Bronchial epithelial cell (primary cell): Measurements from ENCODE around the gene FGF8. TPM values are rescaled to one million over a fixed set of nuclear protein-coding genes. Genes with fewer than 3 reads are reported as not detected.

Experiments used
- DNase-seq: peaks from one replicate; pipeline ENCODE4 v3.0.0-alpha.2; 2010; ENCODE audit warnings: low read depth
- FAIRE-seq: peaks from 2 replicates; lab custom pipeline; 2011; peaks lifted over from hg19 to GRCh38; lab: Jason Lieb, UNC
- H3K27me3 ChIP-seq: 2 replicates; pipeline ENCODE4 v1.5.1; 2011; ENCODE audit warnings: low read length; ENCODE audit not compliant: control insufficient read depth, insufficient read depth
- H3K36me3 ChIP-seq: 2 replicates; pipeline ENCODE4 v1.5.1; 2011; ENCODE audit warnings: low read length; ENCODE audit not compliant: control insufficient read depth, insufficient read depth
- H3K4me3 ChIP-seq: 2 replicates; pipeline ENCODE4 v1.5.1; 2011; ENCODE audit warnings: mild to moderate bottlenecking, low read depth, low read length, control low read depth
- total RNA-seq: library from RNA; depleted of rRNA; stranded (reverse); fragments of >200 nt; gene quantifications from 2 replicates; pipeline ENCODE4 v1.2.1, GENCODE V29; 2014
- TF ChIP-seq, protein P1 (sequence below): IDR thresholded peaks from 2 replicates; pipeline ENCODE4 v1.5.1; 2011; ENCODE audit warnings: mild to moderate bottlenecking, moderate library complexity, low read length, control low read depth, inconsistent platforms; ENCODE audit not compliant: insufficient read depth, severe bottlenecking

FGF8 gene
- total RNA-seq, 1 donor from 2014 or later, result 0.26 TPM

DNA sequence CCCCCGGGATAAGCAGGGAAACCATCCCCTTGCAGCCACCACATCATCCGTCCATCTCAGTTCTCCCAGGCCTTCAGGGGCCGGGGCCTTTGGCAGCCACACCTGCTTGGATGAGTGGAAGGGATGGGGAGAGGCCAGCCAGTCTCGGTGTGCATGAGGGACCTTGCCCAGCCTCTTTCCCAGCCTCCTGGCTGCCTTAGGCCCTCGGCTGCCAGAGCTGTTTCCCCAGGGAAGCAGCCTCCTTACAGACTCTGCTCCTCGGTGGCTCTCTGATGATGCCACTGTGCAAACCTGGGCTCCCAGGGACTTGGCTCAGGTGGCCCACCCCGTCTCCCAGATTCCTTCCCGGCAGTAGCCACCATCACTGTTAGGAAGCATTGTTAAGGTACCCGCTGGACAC lies 14.7 kb downstream of the FGF8 start:
- Histone ChIP-seq H3K27me3 (peaks cover 6% of the 10 kb centered on the region), H3K36me3 (no peaks in the 10 kb centered on the region), H3K4me3 (no peak overlapping the region)
- TF ChIP-seq, protein P1, sequence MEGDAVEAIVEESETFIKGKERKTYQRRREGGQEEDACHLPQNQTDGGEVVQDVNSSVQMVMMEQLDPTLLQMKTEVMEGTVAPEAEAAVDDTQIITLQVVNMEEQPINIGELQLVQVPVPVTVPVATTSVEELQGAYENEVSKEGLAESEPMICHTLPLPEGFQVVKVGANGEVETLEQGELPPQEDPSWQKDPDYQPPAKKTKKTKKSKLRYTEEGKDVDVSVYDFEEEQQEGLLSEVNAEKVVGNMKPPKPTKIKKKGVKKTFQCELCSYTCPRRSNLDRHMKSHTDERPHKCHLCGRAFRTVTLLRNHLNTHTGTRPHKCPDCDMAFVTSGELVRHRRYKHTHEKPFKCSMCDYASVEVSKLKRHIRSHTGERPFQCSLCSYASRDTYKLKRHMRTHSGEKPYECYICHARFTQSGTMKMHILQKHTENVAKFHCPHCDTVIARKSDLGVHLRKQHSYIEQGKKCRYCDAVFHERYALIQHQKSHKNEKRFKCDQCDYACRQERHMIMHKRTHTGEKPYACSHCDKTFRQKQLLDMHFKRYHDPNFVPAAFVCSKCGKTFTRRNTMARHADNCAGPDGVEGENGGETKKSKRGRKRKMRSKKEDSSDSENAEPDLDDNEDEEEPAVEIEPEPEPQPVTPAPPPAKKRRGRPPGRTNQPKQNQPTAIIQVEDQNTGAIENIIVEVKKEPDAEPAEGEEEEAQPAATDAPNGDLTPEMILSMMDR, result no peak
- DNase-seq (no peak), FAIRE-seq (no peak)

DNA sequence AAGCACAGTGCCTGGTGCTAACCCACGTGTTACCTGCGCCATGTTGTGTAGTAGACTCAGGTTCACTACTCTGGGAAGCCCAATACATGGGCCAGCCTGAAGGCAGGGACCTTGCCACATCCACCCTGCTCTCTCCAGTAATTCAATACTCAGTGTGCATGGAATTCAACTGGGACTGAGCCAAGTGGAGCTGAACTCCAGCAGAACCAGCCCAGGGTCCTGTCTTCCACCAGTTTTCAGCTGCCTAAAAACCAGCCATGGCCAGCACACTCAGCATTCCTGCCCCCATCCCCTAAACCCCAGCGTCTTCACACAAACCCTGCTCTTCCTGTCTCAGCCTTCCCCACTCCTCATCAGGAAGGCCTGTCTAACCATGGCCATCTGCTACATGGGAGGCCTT lies 15.4 kb downstream of the FGF8 start:
- peaks cover 6% of the 10 kb centered on the region for H3K27me3 ChIP-seq

DNA sequence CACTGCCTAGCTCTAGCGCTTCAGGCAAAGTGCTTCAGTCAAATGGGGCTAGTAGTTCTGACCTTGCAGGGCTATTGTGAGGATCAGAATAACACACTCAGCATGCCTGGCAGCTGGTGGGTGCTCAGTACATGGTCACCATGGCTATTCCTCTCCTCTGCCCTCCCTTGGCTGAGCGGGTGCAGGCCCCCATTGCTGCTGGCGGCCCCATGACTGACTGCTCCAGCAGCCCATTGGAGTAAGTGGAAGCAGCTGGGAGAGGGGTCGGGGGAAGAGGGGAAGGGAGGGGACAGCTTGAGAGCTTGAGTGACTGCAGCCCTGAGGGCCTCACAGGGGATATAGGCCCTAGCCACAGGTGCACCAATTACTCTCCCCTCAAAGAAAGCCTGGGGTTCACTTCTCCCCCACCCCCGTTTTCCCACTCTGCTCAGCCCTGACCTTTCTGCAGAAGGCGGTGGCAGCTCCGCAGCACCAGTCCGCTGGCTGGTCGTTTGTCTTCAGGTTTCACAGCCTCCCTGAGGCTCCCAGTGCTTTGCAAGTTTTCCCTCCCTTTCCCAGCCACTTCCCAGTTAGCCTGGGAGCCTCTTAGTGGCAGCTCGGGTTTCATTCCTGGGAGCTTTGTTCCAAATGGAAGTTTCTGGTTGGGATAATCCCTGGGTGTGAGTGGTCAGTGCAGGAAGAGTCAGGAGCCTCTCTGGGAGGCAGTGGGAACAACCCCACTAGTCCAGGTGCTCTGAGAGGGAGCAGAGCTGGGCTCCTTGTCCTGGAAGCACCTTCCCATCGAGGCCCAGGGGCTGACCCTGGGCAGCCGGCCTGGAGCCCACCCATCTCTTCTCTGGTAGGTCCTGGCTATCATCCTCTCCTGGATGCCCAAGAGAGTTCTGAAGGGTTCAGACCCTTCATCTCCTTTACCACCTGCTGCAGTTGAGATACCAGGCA lies 16.3 kb downstream of the FGF8 start:
- FAIRE-seq (no peak), DNase-seq (no peak)
- TF ChIP-seq, protein P1, result no peak

More for the DNA sequence above, 15.4 kb downstream of the FGF8 start:
- DNase-seq (no peak), FAIRE-seq (peak; percentile 28)
- Histone ChIP-seq H3K4me3 (no peak overlapping the region), H3K36me3 (no peaks in the 10 kb centered on the region)
- TF ChIP-seq, protein P1, result no peak

DNA sequence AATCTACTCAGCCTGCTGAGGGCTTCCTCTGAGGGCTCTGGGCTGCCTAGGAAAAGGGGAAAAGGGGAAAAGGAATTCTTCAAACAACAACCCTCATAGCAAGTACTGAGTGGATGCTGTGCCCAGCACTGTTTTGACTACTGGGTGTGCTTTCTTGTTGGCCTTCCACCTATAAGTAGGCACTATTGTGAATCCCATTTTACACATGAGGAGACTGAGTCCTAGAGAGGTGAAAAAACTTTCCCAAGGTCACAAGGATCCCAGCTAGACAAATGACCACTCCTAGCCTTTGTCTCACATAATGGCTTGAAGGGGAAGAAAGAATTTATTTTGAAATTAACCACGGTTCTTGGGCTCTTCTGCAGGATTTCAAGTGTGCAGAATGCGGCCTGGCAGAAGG lies 17.1 kb downstream of the FGF8 start:
- no peak for DNase-seq

More for the DNA sequence above, 16.3 kb downstream of the FGF8 start:
- peaks cover 6% of the 10 kb centered on the region for H3K27me3 ChIP-seq
- no peak overlapping the region for H3K4me3 ChIP-seq
- no peaks in the 10 kb centered on the region for H3K36me3 ChIP-seq

DNA sequence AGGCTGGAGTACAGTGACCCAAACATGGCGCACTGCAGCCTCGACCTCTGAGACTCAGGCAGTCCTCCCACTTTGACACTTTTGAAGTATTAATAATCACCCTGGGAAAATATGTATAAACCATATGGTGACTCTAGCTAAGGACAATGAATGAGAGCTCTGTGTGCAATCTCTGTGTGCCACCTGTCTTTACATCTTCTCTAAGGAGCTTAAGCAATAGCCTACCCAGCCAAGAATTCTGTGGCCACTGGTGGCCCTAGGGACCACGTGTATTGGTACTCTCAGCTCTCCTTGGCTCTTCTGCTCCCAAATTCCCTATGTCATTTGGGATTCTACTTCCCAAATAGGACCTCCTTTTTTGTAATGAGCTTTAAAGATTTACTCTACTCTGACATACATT lies 23.7 kb downstream of the FGF8 start:
- Histone ChIP-seq H3K36me3 (no peaks in the 10 kb centered on the region), H3K4me3 (no peak overlapping the region), H3K27me3 (peaks cover 9% of the 10 kb centered on the region)
- DNase-seq (no peak), FAIRE-seq (no peak)
- TF ChIP-seq, protein P1, result no peak

More for the DNA sequence above, 17.1 kb downstream of the FGF8 start:
- H3K27me3 ChIP-seq, result peaks cover 6% of the 10 kb centered on the region
- FAIRE-seq, result no peak
- TF ChIP-seq, protein P1, result no peak
- no peaks in the 10 kb centered on the region for H3K36me3 ChIP-seq
- H3K4me3 ChIP-seq, result no peak overlapping the region
